Mesenteric fat pad (tissue), 1 donor: ENCODE measurements around the gene DHH. TPM values are rescaled to one million over a fixed set of nuclear protein-coding genes. Genes with fewer than 3 reads are reported as not detected.

Source experiments
- total RNA-seq: library from RNA; stranded (reverse); fragmentation: NEBNext Ultra II Directional; extraction: Animal tissue kit (Norgen Biotek cat#: 25700); gene quantifications from one replicate; pipeline ENCODE4 v1.2.1, GENCODE V29; 2021
- donor health status: DM: yes; HTN: yes; CAD: no.

The DHH gene
- total RNA-seq, 1 donor from 2014 or later, result 1.5 TPM

Other genes with a start within 250 kb of the DHH start
- 45.1 TPM for gene DDX23, start 242.6 kb downstream of the DHH start, total RNA-seq
- gene RND1, start 228.9 kb downstream of the DHH start, total RNA-seq, result 4.7 TPM
- 34.2 TPM for gene FKBP11, start 169.3 kb downstream of the DHH start, total RNA-seq
- 149 TPM for gene ARF3, start 137.3 kb downstream of the DHH start, total RNA-seq
- gene WNT10B, start 123.1 kb downstream of the DHH start, total RNA-seq, result 0.48 TPM
- not detected for gene WNT1, start 116.5 kb downstream of the DHH start, total RNA-seq
- 0.10 TPM for gene DDN, start 95.4 kb downstream of the DHH start, total RNA-seq
- 61.7 TPM for gene PRKAG1, start 76.0 kb downstream of the DHH start, total RNA-seq
- 79.7 TPM for gene KMT2D, start 34.0 kb downstream of the DHH start, total RNA-seq
- gene RHEBL1, start 24.8 kb downstream of the DHH start, total RNA-seq, result 0.42 TPM
- gene LMBR1L, start 16.0 kb upstream of the DHH start, total RNA-seq, result 46.1 TPM
- 737 TPM for gene TUBA1B, start 36.6 kb upstream of the DHH start, total RNA-seq
- 121 TPM for gene TUBA1A, start 94.3 kb upstream of the DHH start, total RNA-seq
- gene TUBA1C, start 170.3 kb upstream of the DHH start, total RNA-seq, result 173 TPM
- gene PRPH, start 200.3 kb upstream of the DHH start, total RNA-seq, result 0.55 TPM
- not detected for gene TROAP, start 228.5 kb upstream of the DHH start, total RNA-seq
- gene C1QL4, start 242.4 kb upstream of the DHH start, total RNA-seq, result not detected